ENCODE measurements around the gene HDAC4.

GRCh38 chr2:239181903-239182581, 218.8 kb downstream of the HDAC4 start:
- TF ChIP-seq EZH2 (IDR thresholded peaks at IDR 0.05; ENCODE audit: insufficient read depth, low read length) (no peak), CTCF (IDR thresholded peaks at IDR 0.05; ENCODE audit: insufficient read depth, low read depth, low read length) (no peak)
